ENCODE data around the gene LIMS1. TPM values are rescaled to one million over a fixed set of nuclear protein-coding genes. Genes with fewer than 3 reads are reported as not detected.
A peak's percentile ranks its signal among the peaks of the same experiment; 100 is the strongest.
"Not testable (repeated sequence)": the region's sequence is repeated elsewhere in the genome, so short reads cannot be mapped to it uniquely, and the experiment has no call there.

Gene LIMS1, protein sequence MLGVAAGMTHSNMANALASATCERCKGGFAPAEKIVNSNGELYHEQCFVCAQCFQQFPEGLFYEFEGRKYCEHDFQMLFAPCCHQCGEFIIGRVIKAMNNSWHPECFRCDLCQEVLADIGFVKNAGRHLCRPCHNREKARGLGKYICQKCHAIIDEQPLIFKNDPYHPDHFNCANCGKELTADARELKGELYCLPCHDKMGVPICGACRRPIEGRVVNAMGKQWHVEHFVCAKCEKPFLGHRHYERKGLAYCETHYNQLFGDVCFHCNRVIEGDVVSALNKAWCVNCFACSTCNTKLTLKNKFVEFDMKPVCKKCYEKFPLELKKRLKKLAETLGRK
- polyA plus RNA-seq (ENCODE audit: insufficient read length in 10 of 10) = 10 to 100 TPM; 34.1 to 54.2 (median 50.2) TPM
- long read RNA-seq, donor 1, full-length matches to known transcripts = 8 of 13 reads
- long read RNA-seq, donor 1, partial matches to known transcripts = 5 of 13 reads
- long read RNA-seq, donor 1, other reads (novel, unspliced or antisense) = 0 of 13 reads
- long read RNA-seq, donor 2, full-length matches to known transcripts = 6 of 6 reads
- long read RNA-seq, donor 2, partial matches to known transcripts = 0 of 6 reads
- long read RNA-seq, donor 2, other reads (novel, unspliced or antisense) = 0 of 6 reads
- long read RNA-seq, donor 3 = 0 reads
- long read RNA-seq, donor 4, full-length matches to known transcripts = 1 of 9 reads
- long read RNA-seq, donor 4, partial matches to known transcripts = 8 of 9 reads
- long read RNA-seq, donor 4, other reads (novel, unspliced or antisense) = 0 of 9 reads
- long read RNA-seq, donor 5, full-length matches to known transcripts = 16 of 16 reads
- long read RNA-seq, donor 5, partial matches to known transcripts = 0 of 16 reads
- long read RNA-seq, donor 5, other reads (novel, unspliced or antisense) = 0 of 16 reads
- long read RNA-seq, donor 6, full-length matches to known transcripts = 13 of 33 reads
- long read RNA-seq, donor 6, partial matches to known transcripts = 20 of 33 reads
- long read RNA-seq, donor 6, other reads (novel, unspliced or antisense) = 0 of 33 reads
- long read RNA-seq, donor 7, full-length matches to known transcripts = 4 of 4 reads
- long read RNA-seq, donor 7, partial matches to known transcripts = 0 of 4 reads
- long read RNA-seq, donor 7, other reads (novel, unspliced or antisense) = 0 of 4 reads
- long read RNA-seq, donor 8, full-length matches to known transcripts = 9 of 26 reads
- long read RNA-seq, donor 8, partial matches to known transcripts = 17 of 26 reads
- long read RNA-seq, donor 8, other reads (novel, unspliced or antisense) = 0 of 26 reads
- long read RNA-seq, donor 9, full-length matches to known transcripts = 1 of 1 reads
- long read RNA-seq, donor 9, partial matches to known transcripts = 0 of 1 reads
- long read RNA-seq, donor 9, other reads (novel, unspliced or antisense) = 0 of 1 reads

DNA sequence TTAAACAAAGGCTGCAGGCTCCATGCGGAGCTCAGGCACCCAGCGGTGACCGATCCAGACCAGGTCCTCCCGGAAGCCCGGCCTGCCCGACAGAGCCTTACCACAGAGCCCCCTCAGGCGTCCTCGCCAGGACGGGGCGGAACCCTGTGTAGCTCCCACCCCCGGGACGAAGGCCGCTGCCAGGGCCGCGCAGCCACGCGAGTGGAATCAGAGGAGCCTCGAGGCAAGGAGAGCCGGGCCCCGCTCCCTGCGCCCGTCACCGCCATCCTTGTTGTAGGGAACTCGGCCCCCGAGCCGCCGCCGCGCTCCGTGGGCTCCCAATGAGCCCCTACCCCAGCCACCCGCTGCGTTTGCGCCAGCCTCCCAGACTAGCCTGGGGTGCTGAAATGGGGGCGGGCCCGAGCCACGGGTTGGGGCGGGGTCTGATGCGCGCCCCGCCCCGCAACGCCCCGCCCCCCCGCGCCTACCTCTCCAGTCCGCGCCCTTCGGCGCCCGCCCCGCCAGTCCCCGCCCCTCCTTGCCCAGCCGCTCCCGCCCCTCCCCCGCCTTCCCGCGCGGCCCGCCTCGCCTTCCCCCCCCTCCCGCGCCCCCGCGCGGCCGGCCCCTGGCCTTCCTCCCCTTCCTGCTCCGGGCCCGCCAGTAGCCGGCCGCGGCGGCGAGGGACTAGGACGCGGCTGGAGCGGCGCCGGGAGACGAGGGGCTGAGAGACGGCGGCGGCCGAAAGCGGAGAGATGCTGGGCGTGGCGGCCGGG, at the start of gene LIMS1:
Gene LIMS1 (plus strand): TSS at position 639 of the 752 bp plus-strand sequence. CDS start 93 bp downstream, at position 732.
- peak; percentile 89 to 97 (median 91) for DNase-seq

DNA sequence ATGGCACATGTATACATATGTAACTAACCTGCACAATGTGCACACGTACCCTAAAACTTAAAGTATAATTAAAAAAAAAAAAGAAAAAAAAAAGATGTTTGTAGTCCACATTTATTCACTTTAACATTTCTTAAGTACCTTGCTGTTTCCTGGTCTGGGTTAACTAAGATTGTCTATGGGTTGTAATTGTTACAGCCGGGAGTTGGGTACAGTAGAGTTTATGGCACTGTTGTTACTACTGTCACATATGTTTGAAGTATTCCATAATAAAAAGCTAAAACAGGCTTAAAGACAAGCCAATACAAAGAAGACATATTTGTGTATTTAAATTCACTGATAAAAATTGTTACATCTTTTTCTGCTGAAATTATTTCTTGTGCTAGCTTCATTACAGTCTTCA, 49.0 kb upstream of the LIMS1 start:
- no peak for DNase-seq

DNA sequence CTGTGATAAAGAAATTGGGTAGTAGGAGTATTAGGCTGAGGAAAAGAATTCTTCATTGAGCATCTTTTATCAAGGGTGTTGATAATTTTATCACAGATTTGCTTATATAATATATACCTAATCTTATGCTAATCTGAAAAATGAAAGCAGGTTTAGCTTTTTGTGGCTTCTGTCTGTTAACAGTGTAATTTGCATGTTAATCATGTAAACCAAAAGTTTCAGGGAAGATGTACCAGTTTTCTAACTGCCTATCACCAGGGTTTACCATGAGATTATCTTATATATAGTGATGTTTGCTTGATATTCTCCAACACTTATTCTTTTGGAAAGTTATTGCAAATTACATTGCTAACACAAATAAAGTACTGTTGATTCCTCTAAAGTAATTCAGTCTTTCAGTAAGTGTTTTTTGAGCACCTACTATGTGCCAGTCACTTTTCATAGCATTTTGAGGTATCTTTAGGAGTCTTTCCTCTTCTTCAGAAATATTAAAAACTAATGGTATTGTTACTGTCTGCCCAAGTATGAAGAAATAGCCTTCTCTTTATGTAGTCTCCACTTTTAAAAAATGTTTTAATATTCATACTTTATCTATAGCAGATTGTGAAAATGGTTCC, 43.7 kb upstream of the LIMS1 start:
- no peak for DNase-seq

DNA sequence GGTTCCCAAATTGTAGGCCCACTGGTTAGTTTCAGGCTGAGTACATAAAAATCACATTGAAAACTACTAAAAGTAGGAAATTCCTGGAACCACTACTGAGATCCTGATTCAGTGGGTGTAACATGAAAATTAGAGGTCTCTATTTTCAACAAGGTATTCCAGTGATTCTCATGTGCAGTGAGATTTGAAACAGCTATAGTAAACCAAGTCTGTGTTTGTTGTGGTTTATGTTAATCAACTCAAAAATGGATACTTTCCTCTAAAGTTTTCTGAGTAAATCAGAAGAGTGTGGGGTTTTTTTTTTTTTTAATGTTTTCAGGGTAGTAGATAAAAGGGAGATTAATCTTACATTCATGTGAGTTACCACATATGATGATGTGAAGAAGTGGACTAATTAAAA, 42.4 kb upstream of the LIMS1 start:
- DNase-seq = no peak

DNA sequence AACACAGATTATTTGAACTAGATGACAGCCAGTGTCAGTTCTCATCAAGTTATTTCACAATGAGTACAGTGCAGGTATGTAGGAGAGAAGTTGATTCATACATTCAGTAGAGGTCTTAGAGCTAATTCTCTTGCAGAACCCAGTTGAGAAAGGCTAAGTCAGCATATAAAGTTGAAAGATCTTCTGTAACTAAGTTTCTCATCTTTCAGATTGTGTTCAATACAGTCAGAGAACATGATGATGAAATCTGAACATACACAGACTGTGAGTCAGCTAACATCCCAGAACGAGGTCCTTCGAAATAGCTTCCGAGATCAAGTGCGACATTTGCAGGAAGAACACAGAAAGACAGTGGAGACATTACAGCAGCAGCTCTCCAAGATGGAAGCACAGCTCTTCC, 41.9 kb upstream of the LIMS1 start:
- DNase-seq = peak in 1 of 3 donors; percentile 65

DNA sequence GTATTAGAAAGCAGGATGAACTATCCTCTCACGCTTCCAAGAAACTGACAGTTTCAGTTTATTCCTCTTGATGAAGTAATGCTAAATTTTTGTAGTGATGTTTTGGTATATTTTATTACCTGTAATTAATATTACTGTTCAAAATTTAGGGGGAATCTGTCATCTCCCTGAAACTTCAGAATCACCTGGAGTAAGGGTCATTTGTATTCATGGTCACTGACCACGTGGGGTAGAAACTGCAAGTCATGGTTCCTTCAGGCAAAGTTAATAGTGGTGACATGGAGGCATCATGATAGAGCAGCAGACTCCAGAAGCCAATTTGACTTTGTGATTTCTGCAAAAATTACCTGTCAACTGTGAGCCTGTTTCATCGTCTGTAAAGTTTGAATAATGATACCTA, 38.1 kb upstream of the LIMS1 start:
- DNase-seq = not testable (repeated sequence)

DNA sequence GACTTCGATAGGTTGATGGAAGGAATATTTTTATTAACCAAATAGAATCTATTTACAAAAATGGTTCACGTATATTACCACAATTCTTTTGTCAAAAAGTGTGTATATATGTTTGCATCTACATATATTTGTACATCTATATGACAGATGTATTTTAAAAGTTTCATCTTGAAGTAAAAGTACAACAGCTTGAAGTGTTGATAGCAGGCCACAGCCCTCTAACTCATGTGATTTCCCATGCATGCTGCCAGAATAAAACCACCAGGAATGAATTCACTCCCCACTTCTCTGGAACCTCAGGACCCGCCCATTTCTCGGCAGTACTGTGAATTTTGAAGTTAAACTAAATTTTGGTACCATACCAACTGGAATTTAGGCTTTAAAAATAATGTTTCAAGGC, 26.6 kb upstream of the LIMS1 start:
- not testable (repeated sequence) for DNase-seq

DNA sequence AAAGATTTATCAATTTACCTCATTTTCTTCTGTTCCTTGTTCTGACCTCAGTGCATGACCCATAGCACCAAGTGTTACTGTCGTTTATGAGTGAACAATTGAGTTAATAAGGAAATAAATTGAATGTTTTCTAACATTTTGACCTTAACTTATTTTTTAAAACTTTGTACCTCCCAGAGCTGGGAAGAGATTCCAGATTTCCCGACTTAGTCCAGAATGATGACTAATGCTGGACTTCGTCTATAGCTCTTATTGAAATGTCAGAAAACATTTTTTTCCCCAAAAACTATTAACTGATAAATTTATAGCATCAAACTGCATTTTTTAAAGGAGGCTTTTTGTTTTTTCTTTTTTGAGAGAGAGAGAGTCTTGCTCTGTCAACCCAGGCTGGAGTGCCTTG, 21.8 kb upstream of the LIMS1 start:
- DNase-seq = peak in 2 of 3 donors; percentile 60 to 70

DNA sequence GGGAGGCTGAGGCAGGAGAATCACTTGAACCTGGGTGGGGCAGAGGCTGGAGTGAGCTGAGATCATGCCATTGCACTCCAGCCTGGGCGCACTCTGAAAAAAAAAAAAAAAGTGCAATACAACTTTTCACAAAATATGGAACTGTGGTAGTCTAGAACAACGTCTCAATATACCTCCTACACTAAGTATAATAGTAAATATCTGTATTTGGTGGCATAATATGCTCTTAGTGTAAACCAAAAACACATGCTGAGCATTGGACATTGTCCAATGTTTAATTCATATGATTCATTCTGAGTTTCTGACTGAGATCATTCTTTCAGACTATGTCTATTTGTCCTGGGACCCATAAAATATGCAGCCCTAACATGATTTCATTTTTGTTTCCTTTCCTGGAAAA, 19.8 kb upstream of the LIMS1 start:
- DNase-seq = peak in 1 of 3 donors; percentile 70

DNA sequence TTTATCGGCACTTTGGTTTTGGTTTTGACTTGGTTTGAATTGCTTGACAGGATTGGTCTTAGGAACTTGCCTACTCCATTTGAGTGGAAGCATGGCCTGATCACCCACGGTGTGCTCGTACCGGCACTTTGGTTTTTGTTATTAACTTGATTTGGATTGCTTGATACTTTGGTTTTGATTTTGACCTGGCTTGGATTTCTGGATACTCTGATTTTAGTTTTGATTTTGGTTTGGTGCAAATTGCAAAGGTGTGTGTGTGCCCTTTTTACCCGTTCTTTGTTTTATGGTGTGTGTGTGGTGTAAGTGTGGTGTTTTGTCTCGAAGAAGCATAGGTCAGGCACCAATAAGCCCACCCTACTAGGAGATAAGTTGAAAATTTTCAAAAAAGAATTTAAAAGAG, 9.6 kb upstream of the LIMS1 start:
- not testable (repeated sequence) for DNase-seq

DNA sequence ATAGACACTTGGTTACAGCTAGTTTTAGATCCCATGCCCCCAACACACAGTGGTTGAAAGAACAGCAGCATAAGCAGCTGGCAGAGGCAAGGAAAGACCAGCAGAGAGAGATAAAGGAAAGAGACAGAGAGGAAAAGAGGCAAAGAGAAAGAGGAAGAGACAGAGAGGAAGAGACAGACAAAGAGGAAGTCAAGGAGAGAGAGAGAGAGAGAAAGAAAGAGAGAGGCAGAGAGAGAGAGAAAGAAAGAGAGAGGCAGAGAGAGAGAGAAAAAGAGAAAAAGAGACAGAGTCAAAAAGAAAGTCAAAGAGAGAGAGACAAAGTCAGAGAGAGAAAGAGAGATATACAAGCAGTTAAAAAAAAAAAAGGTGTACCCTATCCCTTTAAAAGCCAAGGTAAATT, 9.0 kb upstream of the LIMS1 start:
- DNase-seq = not testable (repeated sequence)

DNA sequence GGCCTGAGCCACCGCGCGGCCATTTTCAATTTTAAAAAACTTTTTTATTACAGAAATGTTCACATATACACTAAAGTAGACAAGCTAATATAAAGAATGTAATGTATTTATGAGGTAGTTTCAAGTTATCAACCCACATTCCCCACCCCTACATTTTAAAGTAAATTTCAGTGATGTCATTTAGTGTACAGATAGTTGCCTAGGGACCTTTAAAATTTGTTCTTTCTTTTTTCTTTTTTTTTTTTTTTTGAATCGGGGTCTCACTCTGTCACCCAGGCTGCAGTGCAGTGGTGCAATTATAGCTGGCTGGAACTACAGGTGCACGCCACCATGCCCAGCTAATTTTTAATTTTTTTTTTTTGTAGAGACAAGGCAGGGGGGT, 2.6 kb upstream of the LIMS1 start:
- no peak for DNase-seq

DNA sequence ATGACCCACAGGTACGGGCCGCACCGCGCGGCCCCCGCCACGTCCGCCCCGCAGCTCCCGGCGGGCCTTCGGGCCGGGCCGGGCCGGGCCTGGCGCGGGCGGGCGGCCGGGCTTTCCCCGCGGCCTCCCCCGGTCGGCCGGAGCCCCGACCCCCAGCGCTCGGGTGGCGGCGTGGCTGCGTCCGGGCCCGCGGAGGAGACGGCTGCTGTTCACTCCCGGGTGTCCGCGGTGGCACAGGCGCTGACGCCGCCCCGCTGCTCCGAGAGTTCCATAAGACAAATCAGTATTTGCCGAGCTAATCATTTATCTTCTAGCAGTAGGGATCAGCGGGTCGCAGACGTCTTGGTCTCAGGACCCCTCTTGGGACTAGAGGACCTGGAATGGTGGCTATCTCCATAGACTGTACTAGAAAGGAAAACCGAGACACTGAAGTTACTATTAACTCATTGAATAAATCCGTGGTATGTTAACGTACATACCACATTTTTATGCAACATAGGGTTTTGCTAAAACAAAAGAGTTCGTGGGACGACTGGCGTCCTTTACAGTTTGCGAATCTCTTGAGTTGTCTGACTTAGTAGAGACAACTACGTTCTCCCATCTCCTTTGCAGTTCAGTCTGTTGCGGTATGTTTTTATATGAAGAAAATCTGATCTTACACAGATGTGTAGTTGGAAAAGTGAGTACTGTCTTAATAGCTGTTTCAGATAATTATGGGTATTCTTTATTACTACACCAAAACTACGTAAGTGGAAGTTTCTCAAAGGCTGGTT, 500 bp downstream of the LIMS1 start:
- DNase-seq = peak; percentile 48 to 87 (median 57)

DNA sequence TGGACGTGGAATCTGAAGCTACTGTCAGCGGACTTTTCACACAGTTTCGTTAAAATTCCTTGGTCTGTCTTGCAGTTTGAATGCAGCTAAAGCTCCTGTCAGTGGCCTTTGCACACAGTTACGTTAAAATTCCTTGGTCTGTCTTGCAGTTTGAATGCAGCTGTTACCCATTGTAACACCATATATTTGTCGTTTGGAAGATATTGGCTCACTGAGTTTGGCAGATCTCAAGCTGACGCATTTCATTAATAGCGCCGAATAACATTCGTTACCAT, 1.0 kb downstream of the LIMS1 start:
- DNase-seq = peak in 2 of 3 donors; percentile 52 to 82

DNA sequence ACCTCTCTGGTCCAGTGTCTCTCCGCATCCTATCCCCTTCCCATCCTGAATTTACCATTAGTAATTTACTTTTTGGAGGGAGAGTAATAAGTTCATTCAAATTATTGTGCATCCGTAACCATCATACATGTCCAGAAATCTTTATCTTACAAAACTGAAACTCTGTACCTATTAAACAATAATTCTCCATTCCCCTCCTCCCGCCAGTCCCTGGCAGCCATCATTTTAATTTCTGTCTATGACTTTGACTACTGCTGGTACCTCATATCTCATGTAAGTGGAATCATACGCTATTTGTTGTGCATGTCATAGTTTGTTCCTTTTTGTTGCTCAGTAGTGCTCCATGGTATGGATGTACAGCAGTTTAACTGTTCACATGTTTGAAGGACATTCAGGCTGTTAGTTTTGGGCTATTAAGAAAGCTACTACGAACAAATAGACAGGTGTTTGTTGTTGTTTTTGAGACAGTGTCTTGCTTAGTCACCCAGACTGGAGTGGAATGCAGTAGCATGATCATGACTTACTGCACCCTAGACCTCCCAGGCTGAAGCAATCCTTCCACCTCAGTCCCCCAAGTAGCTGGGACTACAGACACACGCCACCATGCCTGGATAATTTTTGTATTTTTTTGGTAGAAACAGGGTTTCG, 2.0 kb downstream of the LIMS1 start:
- DNase-seq = peak in 1 of 3 donors; percentile 12

DNA sequence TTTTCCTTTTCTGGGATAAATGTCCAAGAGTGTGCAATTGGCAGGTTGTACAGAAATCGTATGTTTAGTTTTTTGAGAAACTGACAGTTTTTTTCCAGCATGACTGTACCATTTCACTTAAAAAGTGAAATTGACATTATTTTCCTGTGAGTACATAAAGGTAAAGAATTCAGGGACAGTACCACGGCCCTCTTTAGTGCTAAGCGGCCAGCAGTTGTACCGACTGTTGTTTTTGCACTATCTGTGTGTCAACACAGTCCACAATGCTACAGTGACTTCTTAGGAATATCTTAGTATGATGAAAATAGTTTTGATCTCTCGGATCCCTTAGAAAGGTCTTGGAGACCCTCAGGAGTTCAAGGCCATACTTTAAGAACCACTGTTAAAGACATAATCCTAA, 2.6 kb downstream of the LIMS1 start:
- DNase-seq = peak in 1 of 3 donors; percentile 9

DNA sequence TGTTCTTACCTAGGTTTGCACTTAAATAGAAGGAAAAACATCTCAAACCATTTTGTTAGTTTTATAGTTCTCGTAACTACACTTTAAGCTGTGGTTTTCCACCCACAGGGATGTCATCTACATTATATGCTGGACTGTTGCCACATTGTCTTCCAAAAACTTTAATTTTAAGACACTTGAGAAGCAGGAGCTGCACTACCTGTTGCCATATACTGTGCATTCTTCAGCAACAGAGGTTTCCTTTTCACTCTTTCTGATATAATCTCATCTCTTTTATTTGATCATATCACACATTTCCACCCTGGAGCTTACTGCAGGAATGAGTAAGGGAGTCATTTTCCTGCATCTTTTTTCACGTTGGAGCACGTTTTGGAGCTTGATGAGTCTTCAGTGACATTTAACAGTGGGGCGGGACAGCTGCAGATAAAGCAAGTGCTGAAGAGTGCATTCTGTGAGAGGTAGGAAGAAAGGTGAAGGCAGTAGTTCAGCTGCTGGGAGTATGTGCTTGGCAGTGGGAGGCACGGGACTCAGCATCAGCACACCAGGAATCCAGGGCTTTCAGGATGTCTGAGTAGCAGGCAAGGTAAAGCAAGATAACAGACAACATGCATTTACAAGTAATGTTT, 3.8 kb downstream of the LIMS1 start:
- DNase-seq = no peak

DNA sequence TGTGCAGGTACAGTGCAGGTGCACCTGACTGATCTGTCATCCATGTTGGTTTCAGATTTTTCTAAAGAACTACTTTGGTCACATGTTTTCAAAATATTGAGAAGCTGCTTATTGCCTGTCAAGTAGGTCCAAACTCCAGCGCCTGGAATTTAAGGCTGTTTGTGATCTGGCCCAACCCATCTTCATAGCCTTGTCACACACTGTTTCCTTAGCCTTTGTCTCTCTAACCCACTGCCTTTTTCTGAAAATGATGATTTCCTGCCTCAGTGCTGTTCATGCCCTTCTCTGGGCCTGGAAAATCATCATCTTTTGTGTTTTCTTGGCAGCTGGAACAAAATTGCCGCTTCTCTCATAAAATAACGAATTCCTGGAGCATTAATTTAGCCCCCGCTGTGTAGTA, 7.2 kb downstream of the LIMS1 start:
- no peak for DNase-seq

DNA sequence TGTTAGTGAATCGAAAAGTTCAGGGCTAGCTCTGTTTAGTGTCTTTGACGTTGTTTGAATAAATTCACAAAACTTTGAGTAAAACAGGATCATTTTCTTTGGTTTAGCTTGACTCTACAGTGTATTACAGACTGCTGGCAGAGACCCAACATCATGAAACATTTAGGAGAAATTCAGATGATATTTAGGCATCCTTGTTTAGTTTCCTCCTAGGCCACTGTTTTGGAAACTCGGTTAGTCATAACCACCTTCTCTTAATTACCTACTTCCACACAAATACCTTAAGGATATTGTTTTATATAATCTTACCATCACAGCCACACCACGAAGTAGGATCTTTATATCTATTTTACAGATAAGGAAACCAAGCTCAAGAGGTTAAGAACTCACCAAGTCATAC, 7.8 kb downstream of the LIMS1 start:
- peak; percentile 62 to 79 (median 73) for DNase-seq

All from muscle of back (tissue), 13 donors.